MM.1S (cell line): Measurements from ENCODE around the gene CYB5R2.

Experiments used
- DNase-seq: peaks from one replicate; pipeline ENCODE4 v3.0.0-alpha.2; 2015
- H2AFZ ChIP-seq: fragments of 300-600 bp; sonication (generic); 2 replicates; pipeline ENCODE4 v1.6.0; 2016; ENCODE audit warnings: antibody characterized with exemption, low read length
- H3F3A ChIP-seq: fragments of 300-600 bp; sonication (generic); 2 replicates; pipeline ENCODE4 v1.6.1; 2016; ENCODE audit warnings: mild to moderate bottlenecking, antibody characterized with exemption, low read length, moderate library complexity, mixed read lengths; ENCODE audit not compliant: insufficient read depth
- H3K27ac ChIP-seq: fragments of 300-600 bp; sonication (generic); 2 replicates; pipeline ENCODE4 v1.5.1; 2016; ENCODE audit warnings: mild to moderate bottlenecking, low read length
- H3K27me3 ChIP-seq: fragments of 300-600 bp; sonication (generic); replicated peaks from 2 replicates; pipeline ENCODE4 v1.6.0; 2016; ENCODE audit warnings: low read length; ENCODE audit not compliant: insufficient read depth
- H3K36me3 ChIP-seq: fragments of 300-600 bp; sonication (generic); replicated peaks from 2 replicates; pipeline ENCODE4 v1.6.1; 2016; ENCODE audit warnings: mild to moderate bottlenecking, low read length, mixed read lengths; ENCODE audit not compliant: insufficient read depth
- H3K4me1 ChIP-seq: fragments of 300-600 bp; sonication (generic); 2 replicates; pipeline ENCODE4 v1.6.1; 2016; ENCODE audit warnings: low read length, mixed read lengths
- H3K4me2 ChIP-seq: fragments of 300-600 bp; sonication (generic); 2 replicates; pipeline ENCODE4 v1.6.0; 2016; ENCODE audit warnings: low read depth, low read length
- H3K4me3 ChIP-seq: fragments of 300-600 bp; sonication (generic); 2 replicates; pipeline ENCODE4 v1.5.1; 2016; ENCODE audit warnings: low read length, mixed read lengths
- H3K79me2 ChIP-seq: fragments of 300-600 bp; sonication (generic); 2 replicates; pipeline ENCODE4 v1.6.1; 2016; ENCODE audit warnings: mixed run types, low read length, mixed read lengths
- H3K9ac ChIP-seq: fragments of 300-600 bp; sonication (generic); 2 replicates; pipeline ENCODE4 v1.6.1; 2016; ENCODE audit warnings: low read length, mixed read lengths
- H3K9me2 ChIP-seq: fragments of 300-600 bp; sonication (generic); replicated peaks from 2 replicates; pipeline ENCODE4 v1.6.1; 2016; ENCODE audit warnings: mild to moderate bottlenecking, low read length, mixed read lengths; ENCODE audit not compliant: insufficient read depth
- H3K9me3 ChIP-seq: fragments of 300-600 bp; sonication (generic); replicated peaks from 2 replicates; pipeline ENCODE4 v1.6.1; 2016; ENCODE audit warnings: mild to moderate bottlenecking, low read length, mixed read lengths; ENCODE audit not compliant: insufficient read depth
- H4K20me1 ChIP-seq: fragments of 300-600 bp; sonication (generic); 2 replicates; pipeline ENCODE4 v1.6.1; 2016; ENCODE audit warnings: mild to moderate bottlenecking, low read length, moderate library complexity, mixed read lengths; ENCODE audit not compliant: insufficient read depth
- EZH2 ChIP-seq: fragments of 300-600 bp; sonication (generic); optimal IDR thresholded peaks from 2 replicates; pipeline ENCODE3; 2017; ENCODE audit warnings: low read depth, mild to moderate bottlenecking, antibody characterized with exemption, low read length, mixed read lengths
- EZH2phosphoT487 ChIP-seq: fragments of 300-600 bp; sonication (generic); IDR thresholded peaks from 2 replicates; pipeline ENCODE4 v1.6.1; 2018; ENCODE audit warnings: antibody characterized with exemption, low read length
- TF ChIP-seq, protein P1 (sequence below): fragments of 300-600 bp; sonication (generic); IDR thresholded peaks from 2 replicates; pipeline ENCODE4 v1.5.1; 2016; ENCODE audit warnings: antibody characterized with exemption, low read length, mixed read lengths

The CYB5R2 gene

DNA sequence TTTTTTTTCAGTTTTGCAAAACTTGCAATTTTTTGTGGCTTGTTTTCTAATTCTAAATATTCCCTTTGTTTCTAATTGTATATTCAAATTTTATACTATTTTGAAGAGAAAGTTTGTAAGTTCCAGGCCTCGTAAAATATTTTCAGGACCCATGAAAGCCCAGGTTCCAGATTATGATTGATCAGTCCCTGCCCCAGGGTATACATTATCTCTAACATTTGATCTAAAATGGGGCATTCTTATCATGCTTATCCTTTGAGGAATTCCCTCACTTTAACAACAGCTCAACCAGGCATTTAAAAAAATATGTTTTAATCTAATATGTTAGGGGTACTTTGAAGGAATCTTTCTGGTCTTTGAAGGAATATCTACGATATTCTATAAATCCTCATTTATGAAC is 26.4 kb downstream of the CYB5R2 start:
- Histone ChIP-seq H3K27me3 (no peaks in the 10 kb centered on the region), H3K9me3 (no peaks in the 10 kb centered on the region), H3K27ac (no peak overlapping the region), H4K20me1 (no peaks in the 10 kb centered on the region), H3K4me2 (no peak overlapping the region), H2AFZ (no peak overlapping the region), H3K4me1 (no peaks in the 10 kb centered on the region), H3K36me3 (no peaks in the 10 kb centered on the region), H3F3A (no peaks in the 10 kb centered on the region), H3K9ac (no peak overlapping the region), H3K79me2 (no peaks in the 10 kb centered on the region), H3K9me2 (no peaks in the 10 kb centered on the region), H3K4me3 (no peak overlapping the region)
- TF ChIP-seq, protein P1, sequence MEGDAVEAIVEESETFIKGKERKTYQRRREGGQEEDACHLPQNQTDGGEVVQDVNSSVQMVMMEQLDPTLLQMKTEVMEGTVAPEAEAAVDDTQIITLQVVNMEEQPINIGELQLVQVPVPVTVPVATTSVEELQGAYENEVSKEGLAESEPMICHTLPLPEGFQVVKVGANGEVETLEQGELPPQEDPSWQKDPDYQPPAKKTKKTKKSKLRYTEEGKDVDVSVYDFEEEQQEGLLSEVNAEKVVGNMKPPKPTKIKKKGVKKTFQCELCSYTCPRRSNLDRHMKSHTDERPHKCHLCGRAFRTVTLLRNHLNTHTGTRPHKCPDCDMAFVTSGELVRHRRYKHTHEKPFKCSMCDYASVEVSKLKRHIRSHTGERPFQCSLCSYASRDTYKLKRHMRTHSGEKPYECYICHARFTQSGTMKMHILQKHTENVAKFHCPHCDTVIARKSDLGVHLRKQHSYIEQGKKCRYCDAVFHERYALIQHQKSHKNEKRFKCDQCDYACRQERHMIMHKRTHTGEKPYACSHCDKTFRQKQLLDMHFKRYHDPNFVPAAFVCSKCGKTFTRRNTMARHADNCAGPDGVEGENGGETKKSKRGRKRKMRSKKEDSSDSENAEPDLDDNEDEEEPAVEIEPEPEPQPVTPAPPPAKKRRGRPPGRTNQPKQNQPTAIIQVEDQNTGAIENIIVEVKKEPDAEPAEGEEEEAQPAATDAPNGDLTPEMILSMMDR = no peak
- no peak for TF ChIP-seq EZH2
- TF ChIP-seq EZH2phosphoT487 = no peak
- no peak for DNase-seq

DNA sequence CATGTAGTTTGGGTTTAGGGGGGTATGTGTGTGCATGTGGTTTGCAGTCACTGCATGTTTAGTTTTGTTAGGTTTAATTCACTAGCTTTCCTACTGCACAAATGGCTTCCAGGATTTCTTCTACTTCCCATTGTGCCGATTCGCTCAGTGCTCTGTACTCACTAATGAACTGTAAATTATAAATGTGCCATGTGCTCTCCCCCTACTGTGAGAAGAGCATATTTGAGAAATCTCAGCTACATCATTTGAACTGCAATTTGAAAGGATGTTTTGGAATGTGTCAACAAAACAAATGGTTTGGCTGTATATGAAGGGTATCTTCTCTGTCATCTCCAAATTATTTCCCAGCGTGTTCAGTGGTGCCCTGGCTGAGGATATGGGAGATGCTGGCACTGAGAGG is 28.1 kb downstream of the CYB5R2 start:
- no peaks in the 10 kb centered on the region for H3K36me3 ChIP-seq
- no peaks in the 10 kb centered on the region for H3K9me3 ChIP-seq
- no peaks in the 10 kb centered on the region for H3K4me1 ChIP-seq
- H3F3A ChIP-seq = no peaks in the 10 kb centered on the region
- no peak overlapping the region for H3K9ac ChIP-seq
- H3K9me2 ChIP-seq = no peaks in the 10 kb centered on the region
- H2AFZ ChIP-seq = no peak overlapping the region
- H3K4me2 ChIP-seq = no peak overlapping the region
- no peak for DNase-seq
- no peaks in the 10 kb centered on the region for H3K79me2 ChIP-seq
- H3K4me3 ChIP-seq = no peak overlapping the region
- H4K20me1 ChIP-seq = no peaks in the 10 kb centered on the region
- no peak overlapping the region for H3K27ac ChIP-seq
- no peaks in the 10 kb centered on the region for H3K27me3 ChIP-seq
- no peak for TF ChIP-seq EZH2phosphoT487
- TF ChIP-seq, protein P1 = no peak
- TF ChIP-seq EZH2 = no peak

DNA sequence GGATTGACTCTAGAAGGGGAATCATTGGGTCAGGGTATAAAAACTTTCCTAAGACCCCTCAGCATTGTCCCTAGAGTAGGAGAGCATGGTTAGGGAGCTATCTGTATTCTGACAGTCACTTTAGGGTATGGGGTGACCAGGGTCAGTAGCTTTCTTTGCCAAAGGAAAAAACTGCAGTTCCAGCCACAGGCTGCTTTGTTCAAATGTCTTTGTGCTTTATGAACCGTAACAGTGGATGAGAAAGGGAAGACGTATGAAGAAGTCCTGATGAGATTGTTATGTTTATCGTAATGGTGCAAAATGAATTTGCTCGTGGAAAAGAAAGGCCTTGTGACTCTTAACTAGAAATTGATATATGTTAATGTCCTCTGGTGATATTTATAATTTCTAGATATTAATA is 30.0 kb downstream of the CYB5R2 start:
- H3K36me3 ChIP-seq = no peaks in the 10 kb centered on the region
- H3K4me1 ChIP-seq = peaks cover 10% of the 10 kb centered on the region
- H4K20me1 ChIP-seq = no peaks in the 10 kb centered on the region
- H2AFZ ChIP-seq = no peak overlapping the region
- no peak overlapping the region for H3K4me3 ChIP-seq
- H3K9me3 ChIP-seq = no peaks in the 10 kb centered on the region
- H3K4me2 ChIP-seq = no peak overlapping the region
- DNase-seq = no peak
- H3F3A ChIP-seq = no peaks in the 10 kb centered on the region
- H3K79me2 ChIP-seq = no peaks in the 10 kb centered on the region
- no peak overlapping the region for H3K9ac ChIP-seq
- H3K27me3 ChIP-seq = no peaks in the 10 kb centered on the region
- TF ChIP-seq EZH2 (no peak), EZH2phosphoT487 (no peak)
- TF ChIP-seq, protein P1 = no peak
- H3K9me2 ChIP-seq = no peaks in the 10 kb centered on the region
- no peak overlapping the region for H3K27ac ChIP-seq

DNA sequence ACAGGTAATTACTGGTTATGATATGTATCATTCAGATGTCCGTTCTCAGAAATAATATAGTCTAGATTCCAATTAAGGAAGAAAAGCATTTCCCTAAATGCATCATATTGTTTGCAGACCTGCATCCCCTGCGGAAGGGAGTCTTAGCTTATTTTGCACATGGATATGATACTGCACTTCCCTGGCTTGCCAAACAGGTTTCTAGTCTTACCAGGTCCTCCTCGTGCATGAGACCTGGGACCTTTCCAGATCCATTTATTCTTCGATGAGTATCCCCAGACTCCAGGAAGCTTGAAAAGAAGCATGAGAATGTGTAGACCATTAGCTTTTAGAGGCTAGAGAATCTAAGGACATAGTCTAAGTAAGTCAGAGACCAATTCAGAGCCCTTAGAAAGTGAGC is 30.6 kb downstream of the CYB5R2 start:
- Histone ChIP-seq H3F3A (no peaks in the 10 kb centered on the region), H2AFZ (no peak overlapping the region), H3K27me3 (no peaks in the 10 kb centered on the region), H3K4me3 (no peak overlapping the region), H3K27ac (no peak overlapping the region), H4K20me1 (no peaks in the 10 kb centered on the region), H3K9me3 (no peaks in the 10 kb centered on the region), H3K9me2 (no peaks in the 10 kb centered on the region), H3K79me2 (no peaks in the 10 kb centered on the region), H3K36me3 (no peaks in the 10 kb centered on the region), H3K4me2 (no peak overlapping the region), H3K4me1 (peaks cover 10% of the 10 kb centered on the region), H3K9ac (no peak overlapping the region)
- no peak for TF ChIP-seq EZH2phosphoT487
- no peak for DNase-seq
